ENCODE measurements around the gene POU5F1. TPM values are rescaled to one million over a fixed set of nuclear protein-coding genes. Genes with fewer than 3 reads are reported as not detected.

Gene POU5F1
- total RNA-seq, 4 donors from 2014 or later, result 1.0 TPM; not detected in 3

DNA sequence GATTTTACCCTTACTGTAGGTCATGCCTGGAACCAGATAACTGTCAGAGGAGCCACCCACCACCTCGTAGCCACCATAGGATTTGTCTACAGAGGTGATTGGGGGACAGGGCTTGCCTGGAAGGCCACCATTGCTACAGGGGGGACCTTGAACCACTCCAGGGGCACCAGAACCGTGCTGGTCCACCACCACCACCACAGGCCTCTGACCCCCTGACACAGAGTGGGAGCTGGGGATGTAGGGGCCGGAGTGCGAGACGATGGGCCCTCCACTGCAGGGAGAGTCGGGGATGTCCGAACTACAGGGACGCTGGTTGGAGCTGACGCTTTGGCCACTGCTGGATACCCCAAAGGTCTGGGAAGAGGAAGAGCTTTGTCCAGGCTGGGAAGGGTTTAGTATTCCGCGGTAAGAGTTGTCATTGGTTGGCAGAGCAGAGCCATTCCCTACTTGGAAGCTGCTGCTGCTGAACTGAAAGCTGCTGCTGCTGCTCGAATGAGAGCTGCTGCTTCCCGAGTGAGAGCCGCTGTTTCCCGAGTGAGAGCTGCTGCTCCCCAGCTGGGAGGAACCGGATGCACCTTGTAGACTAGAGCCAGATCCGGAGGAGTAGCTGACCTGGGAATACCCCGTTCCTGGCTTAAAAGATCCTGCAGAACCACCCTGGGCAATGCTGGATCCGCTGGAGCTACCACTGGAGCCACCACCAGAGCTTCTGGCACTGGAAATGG, 53.7 kb downstream of the POU5F1 start:
- no peaks in the 10 kb centered on the region for H3K27me3 ChIP-seq
- 65 to 88% methylated on average over 13 to 18 of the region's 19 CpGs for WGBS, 2 donors
- no peaks in the 10 kb centered on the region for H3K36me3 ChIP-seq
- no peak for TF ChIP-seq POLR2A (IDR thresholded peaks at IDR 0.05)
- TF ChIP-seq, protein P1, sequence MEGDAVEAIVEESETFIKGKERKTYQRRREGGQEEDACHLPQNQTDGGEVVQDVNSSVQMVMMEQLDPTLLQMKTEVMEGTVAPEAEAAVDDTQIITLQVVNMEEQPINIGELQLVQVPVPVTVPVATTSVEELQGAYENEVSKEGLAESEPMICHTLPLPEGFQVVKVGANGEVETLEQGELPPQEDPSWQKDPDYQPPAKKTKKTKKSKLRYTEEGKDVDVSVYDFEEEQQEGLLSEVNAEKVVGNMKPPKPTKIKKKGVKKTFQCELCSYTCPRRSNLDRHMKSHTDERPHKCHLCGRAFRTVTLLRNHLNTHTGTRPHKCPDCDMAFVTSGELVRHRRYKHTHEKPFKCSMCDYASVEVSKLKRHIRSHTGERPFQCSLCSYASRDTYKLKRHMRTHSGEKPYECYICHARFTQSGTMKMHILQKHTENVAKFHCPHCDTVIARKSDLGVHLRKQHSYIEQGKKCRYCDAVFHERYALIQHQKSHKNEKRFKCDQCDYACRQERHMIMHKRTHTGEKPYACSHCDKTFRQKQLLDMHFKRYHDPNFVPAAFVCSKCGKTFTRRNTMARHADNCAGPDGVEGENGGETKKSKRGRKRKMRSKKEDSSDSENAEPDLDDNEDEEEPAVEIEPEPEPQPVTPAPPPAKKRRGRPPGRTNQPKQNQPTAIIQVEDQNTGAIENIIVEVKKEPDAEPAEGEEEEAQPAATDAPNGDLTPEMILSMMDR (IDR thresholded peaks at IDR 0.05), result no peak
- intact Hi-C loops (cut with DNase I), result no loop called here
- peak in 1 of 2 donors; percentile 30 for DNase-seq
- H3K4me3 ChIP-seq (replicated peaks in 1 of 3), result no peak overlapping the region
- H3K4me1 ChIP-seq, result peaks cover 16 to 45% of the 10 kb centered on the region in 2 donors
- H3K27ac ChIP-seq, result peak overlapping the region in 1 of 3 donors; percentile 28
- no peaks in the 10 kb centered on the region for H3K9me3 ChIP-seq

- H3K27me3 ChIP-seq, result no peaks in the 10 kb centered on the region
- no peak overlapping the region for H3K27ac ChIP-seq
- WGBS, 2 donors, result 91 to 92% methylated on average over 12 of the region's 12 CpGs
- TF ChIP-seq, protein P1 (IDR thresholded peaks at IDR 0.05), result no peak
- TF ChIP-seq POLR2A (IDR thresholded peaks at IDR 0.05), result no peak
- H3K9me3 ChIP-seq, result no peaks in the 10 kb centered on the region
- no peak for DNase-seq
- intact Hi-C loops (cut with DNase I), result no loop called here
- H3K4me1 ChIP-seq, result peaks cover 16 to 45% of the 10 kb centered on the region in 2 donors
- H3K4me3 ChIP-seq (replicated peaks in 1 of 3), result no peak overlapping the region
- no peaks in the 10 kb centered on the region for H3K36me3 ChIP-seq
Measured at GRCh38 chr6:31115941-31116560, 54.4 kb downstream of the POU5F1 start.

DNA sequence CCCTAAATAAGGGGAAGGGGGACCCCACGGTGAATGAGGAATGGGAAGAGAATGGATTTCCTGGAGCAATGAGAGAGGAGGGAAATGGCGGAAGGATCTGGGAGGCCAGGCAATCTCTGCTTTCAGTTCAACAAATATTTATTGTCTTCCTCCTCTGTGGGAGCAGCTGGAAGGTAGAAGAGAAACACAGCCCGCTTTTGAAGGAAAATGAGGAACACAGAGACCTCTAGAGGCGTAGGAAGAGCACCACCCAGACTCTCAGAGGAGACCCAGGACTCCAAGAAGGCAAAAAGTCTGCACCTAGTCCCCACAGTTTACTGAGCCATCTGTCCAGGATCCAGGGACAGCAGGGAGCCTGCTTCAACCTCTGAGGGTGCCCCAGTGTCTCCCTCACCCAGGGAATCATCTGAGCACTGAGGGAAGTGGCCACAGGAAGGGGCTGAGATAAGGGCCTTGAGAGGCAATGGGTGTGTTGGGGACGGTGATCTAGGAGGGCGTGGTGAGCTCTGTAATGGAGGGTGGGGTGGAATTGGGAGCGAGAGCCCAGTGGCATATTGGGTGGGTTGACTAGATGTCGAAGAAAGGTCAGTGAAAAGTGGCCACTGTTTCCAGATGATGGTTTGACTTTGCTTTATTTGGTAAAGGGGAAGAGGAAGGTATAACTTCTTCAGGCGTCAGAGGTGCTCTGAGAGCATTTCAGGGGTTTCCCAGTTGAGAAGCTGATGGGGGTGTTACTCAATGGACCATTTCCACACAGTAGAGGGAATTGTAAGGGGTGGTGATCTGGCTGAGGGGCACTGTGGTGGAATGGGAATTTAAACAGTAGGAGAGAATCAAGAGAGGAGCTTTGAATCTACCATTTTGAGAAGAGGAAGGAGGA, 55.3 kb downstream of the POU5F1 start:
- Histone ChIP-seq H3K4me3 (replicated peaks in 1 of 3) (peak overlapping the region in 1 of 3 donors; percentile 19), H3K9me3 (no peaks in the 10 kb centered on the region), H3K27me3 (no peaks in the 10 kb centered on the region), H3K27ac (peak overlapping the region; percentile 65 to 82 (median 78)), H3K36me3 (no peaks in the 10 kb centered on the region), H3K4me1 (peaks cover 16 to 42% of the 10 kb centered on the region in 2 donors)
- 70 to 78% methylated on average over 9 of the region's 9 CpGs for WGBS, 2 donors
- no peak for DNase-seq
- intact Hi-C loops (cut with DNase I), result no loop called here
- no peak for TF ChIP-seq POLR2A (IDR thresholded peaks at IDR 0.05)
- TF ChIP-seq, protein P1 (IDR thresholded peaks at IDR 0.05), result peak in 2 of 6 experiments; percentile 9 to 15

DNA sequence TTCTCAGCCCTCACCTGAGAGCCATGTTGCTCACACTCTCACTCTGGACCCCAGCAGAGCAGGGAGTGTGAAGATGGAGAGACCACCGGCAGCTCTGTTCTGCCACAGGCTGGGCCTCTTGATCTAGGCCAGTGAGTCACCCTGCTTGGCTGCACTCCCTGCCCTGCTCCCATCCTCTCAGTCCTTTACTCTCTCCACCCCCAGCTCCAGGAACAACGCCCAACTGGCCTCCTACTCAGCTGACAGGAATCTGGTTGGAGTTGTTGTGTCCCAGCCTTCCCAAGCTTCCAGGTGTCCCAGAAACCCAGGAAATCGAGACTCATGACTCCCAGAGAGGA, 56.0 kb downstream of the POU5F1 start, which contains the start of gene PSORS1C1:
Gene PSORS1C1, plus strand, starts transcription at position 260 of the 338 bp plus-strand sequence. CDS start 14,833 bp downstream, outside the sequence.
- peak within 1 kb of the TSS; percentile 65 to 82 (median 78) for H3K27ac ChIP-seq
- DNase-seq, result peak; percentile 90 to 91
- WGBS, 2 donors, result 16 to 18% methylated on average over 3 of the region's 3 CpGs
- intact Hi-C loops (cut with DNase I), result no loop called here
- no peaks in the 10 kb centered on the region for H3K27me3 ChIP-seq
- H3K4me3 ChIP-seq (replicated peaks in 1 of 3), result peak within 1 kb of the TSS in 1 of 3 donors; percentile 19
- peaks cover 16 to 42% of the 10 kb centered on the region in 2 donors for H3K4me1 ChIP-seq
- H3K9me3 ChIP-seq, result no peaks in the 10 kb centered on the region
- TF ChIP-seq, protein P1 (IDR thresholded peaks at IDR 0.05), result no peak
- TF ChIP-seq POLR2A (IDR thresholded peaks at IDR 0.05), result no peak
- H3K36me3 ChIP-seq, result no peaks in the 10 kb centered on the region

Small RNA genes within 50 kb of the gene (small RNA-seq; reads per million reads assigned to genes)
- not detected for gene POLR2LP1

Other genes with a start within 250 kb of the POU5F1 start
- 1 to 10 TPM in 1 of 4 donors, not detected in 3; 3.5 TPM for gene SFTA2, start 238.5 kb downstream of the POU5F1 start, total RNA-seq
- gene MUCL3, start 229.7 kb downstream of the POU5F1 start, total RNA-seq, result not detected
- not detected for gene MUC21, start 187.0 kb downstream of the POU5F1 start, total RNA-seq
- gene MUC22, start 160.2 kb downstream of the POU5F1 start, total RNA-seq, result not detected
- gene C6orf15, start 58.1 kb downstream of the POU5F1 start, total RNA-seq, result not detected
- gene PSORS1C1, start 55.9 kb downstream of the POU5F1 start, total RNA-seq, result 1 to 10 TPM; 1.6 to 3.8 (median 2.4) TPM
- under 1 TPM in 1 of 4 donors, not detected in 3; 0.34 TPM for gene CDSN, start 50.2 kb downstream of the POU5F1 start, total RNA-seq
- gene PSORS1C2, start 31.6 kb downstream of the POU5F1 start, total RNA-seq, result not detected
- gene CCHCR1, start 12.9 kb downstream of the POU5F1 start, total RNA-seq, result 10 to 100 TPM; 15.8 to 20.0 (median 17.0) TPM
- 1 to 10 TPM; 1.2 to 4.9 (median 3.2) TPM for gene TCF19, start 12.1 kb downstream of the POU5F1 start, total RNA-seq
- gene HLA-C, start 101.4 kb upstream of the POU5F1 start, total RNA-seq, result 100 to 1,000 TPM; 170 to 540 (median 399) TPM
- gene HLA-B, start 186.5 kb upstream of the POU5F1 start, total RNA-seq, result 1,000 to 10,000 TPM in 1 of 4 donors, 100 to 1,000 TPM in 3; 328 to 1,292 (median 594) TPM
- 10 to 100 TPM; 12.3 to 23.2 (median 15.3) TPM for gene MICA, start 232.9 kb upstream of the POU5F1 start, total RNA-seq